CD1c-positive myeloid dendritic cell (primary cell): ENCODE data around the gene SPOCK2.

ENCODE experiments used
- DNase-seq: peaks from one replicate; pipeline ENCODE4 v3.0.0-alpha.2; 2016; ENCODE audit errors: extremely low spot score

The SPOCK2 gene

DNA sequence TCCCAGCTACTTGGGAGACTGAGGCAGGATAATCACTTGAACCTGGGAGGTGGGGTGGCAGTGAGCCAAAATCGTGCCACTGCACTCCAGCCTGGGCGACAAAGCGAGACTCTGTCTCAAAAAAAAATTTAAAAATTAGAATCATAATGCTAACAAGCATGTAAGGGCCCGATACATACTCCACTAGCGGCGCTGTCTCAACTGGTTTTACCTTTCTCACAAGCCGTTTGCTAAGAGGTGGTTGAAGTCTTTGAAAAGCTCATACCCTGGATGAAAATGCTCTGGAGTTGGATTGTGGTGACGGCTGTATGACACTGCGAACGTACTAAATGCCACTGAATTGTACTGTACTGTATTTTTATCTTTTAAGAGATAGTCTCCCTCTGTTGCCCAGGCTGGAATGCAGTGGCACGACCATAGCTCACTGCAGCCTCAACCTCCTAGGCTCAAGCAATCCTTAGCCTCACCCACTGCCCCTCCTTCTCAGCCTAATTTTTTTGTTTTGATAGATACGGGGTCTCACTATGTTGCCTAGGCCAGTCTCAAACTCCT lies 29.9 kb downstream of the SPOCK2 start:
- no peak for DNase-seq

DNA sequence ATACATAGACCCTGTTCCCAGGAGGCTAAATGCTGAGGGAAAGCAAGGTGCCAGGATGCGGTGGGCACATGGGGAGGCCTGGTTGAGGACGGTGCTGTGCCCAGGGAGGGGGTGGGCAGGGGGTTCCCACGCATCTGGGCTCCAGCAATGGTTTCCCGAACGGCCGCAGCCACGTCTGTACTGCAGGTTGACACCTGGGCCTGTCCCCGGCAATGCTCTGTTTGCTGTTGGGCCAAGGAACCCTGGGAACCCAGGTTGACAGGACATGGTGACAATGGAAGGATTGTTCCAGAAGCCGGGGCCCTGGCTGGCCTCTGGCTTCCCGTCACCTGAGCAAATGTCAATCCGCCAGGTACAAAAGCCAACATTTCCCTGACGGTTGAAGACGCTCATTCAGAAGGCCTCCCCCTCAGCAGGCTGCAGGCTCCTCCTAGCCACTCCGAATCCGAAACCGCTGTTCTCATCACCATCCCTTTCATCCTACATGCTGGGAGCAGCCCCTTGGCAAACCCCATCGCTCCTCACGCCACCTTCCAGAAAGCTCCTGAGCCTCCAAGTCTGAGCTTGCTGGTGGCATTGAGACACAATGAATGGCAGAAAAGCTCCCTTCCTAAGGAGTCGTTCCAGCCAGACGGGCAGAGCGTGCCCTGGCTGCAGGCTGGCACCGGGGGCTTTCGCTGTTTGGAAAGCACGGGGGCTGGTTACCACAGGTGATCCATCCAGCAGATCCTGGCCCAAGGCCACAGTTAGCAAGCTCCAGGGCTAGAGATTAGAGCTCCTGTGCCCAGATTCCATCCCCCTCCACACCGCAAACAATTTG lies 31.2 kb downstream of the SPOCK2 start:
- DNase-seq, result no peak

DNA sequence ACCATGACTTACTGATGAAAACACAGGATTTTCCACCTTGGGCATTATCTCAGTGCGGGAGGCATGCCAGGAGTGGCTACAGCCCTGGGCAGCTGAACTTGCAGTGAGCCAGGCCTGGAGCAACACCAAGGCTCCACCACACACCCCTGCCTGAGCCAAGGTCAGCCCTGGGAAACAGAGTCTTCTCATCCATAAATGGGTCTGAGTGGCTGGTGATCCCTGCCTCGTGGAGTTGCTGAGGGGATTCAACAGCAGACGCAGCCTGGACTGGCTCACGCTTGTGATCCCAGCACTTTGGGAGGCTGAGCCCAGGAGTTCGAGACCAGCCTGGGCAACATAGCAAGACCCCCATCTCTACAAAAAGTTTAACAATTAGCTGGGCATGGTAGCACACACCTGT lies 32.2 kb downstream of the SPOCK2 start:
- DNase-seq, result no peak

DNA sequence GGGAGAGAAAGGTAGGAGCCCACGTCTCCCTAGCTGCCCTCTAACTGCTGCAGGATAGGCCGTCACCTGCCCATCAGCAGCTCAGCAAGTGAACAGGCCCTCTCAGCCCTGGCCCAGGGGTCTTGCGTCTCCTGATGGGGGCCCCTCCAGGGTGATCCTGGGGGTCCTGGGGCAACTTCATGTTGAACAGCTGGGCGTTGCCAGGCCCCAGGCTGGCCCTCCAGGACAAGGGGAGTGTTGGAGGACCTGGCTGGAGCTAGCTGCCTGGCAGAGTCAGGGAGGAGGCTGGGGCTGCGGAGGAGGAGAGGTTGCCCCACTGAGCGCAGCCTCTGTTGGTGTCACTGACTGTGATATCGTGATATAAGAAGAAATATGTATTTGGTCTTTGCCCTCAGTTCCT lies 34.7 kb downstream of the SPOCK2 start:
- no peak for DNase-seq

GRCh38 chr10:72050873-72051272 lies 37.5 kb downstream of the SPOCK2 start:
- no peak for DNase-seq

- DNase-seq, result no peak
Measured at GRCh38 chr10:72049969-72050781, 38.2 kb downstream of the SPOCK2 start.

DNA sequence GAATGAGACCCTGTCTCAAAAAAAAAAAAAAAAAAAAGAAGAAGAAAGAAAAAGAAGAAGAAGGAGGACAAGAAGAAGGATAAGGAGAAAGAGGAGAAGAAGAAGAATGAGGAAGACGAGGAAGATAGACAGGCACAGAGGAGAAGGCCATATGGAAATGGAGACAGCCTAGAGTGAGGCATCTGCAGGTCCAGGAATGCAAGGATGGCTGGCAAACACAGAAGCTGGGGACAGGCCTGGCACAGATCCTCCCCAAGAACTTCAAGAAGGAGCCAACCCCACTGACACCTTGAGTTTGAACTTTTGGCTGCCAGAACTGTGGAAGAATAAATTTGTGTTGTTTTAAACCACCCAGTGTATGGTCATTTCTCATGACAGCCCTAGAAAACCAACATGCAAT lies 38.9 kb downstream of the SPOCK2 start:
- DNase-seq, result no peak

- peak; percentile 92 for DNase-seq
Measured at GRCh38 chr10:72048450-72049124, 39.8 kb downstream of the SPOCK2 start.

- DNase-seq, result no peak
Measured at GRCh38 chr10:72045586-72045985, 42.8 kb downstream of the SPOCK2 start.

DNA sequence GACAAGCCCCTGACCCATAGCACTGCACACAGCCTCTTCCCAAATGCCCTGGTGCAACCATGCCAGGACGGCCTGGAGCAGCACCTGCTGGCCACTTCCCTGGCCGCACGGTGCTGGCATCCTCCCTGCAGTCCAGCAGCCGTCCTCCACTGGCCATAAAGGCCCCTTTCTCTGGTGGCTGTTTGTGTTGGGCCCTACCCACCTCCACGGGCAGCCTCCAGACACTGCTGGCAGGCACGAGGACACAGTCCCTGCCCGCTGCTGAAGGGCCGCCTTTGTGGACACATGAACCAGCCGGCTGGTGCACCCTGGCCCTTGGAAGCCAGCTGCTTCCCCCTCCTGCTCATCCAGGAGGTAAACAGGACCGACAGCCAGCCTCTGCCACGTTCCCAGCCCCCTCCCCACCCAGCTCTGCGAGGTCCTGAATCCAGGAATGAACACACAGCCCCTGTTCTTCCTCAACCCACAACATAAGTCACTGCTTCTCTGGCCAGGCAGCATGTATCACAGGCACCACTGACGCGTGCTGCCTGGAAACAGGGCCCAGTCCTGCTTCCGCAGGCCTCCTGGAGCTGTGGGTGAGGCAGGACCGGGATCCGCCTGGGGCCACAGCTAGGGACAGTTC lies 43.8 kb downstream of the SPOCK2 start:
- no peak for DNase-seq

- no peak for DNase-seq
Measured at GRCh38 chr10:72043016-72043834, 45.1 kb downstream of the SPOCK2 start.

DNA sequence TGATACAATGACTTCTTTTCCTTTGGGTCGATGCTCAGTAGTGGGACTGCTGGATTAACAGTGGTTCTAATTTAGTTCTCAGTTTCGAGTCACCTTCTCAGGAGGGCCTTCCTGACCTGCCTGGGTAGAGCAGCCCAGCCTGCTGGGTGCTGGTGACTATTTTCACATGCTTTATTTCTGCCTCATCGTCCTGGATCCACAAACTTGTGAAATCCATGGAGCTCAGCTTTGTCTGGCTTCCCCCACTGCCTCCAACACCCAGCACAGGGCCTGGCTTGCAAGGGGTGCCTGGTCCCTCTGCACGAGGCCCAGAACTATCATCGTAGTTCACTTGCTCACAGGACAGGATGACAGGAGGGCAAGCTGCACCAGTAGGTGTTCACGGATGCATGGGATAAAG lies 46.9 kb downstream of the SPOCK2 start:
- DNase-seq, result no peak

DNA sequence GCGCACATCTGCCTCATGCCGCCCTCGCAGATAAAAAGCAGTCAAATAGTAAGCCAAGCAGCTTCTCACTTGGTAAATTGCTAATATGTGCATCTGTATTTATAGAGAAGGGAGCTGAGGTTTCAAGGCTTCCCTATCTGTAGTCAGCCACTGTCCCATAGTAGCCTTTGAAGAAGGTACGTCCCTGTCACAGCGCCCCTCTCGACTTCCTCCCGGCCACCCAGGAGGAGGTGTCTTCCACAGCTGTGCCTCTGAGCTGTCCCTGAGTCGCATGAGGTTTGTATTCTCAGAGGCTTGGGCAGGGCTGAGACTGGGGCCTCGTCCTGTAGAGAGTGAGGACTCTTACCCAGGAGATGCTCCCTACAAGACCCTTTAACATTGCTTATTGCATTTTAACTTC lies 49.0 kb downstream of the SPOCK2 start:
- no peak for DNase-seq

- no peak for DNase-seq
Measured at GRCh38 chr10:72038458-72039001, 49.8 kb downstream of the SPOCK2 start.

GRCh38 chr10:72037811-72038210 lies 50.5 kb downstream of the SPOCK2 start:
- no peak for DNase-seq

DNA sequence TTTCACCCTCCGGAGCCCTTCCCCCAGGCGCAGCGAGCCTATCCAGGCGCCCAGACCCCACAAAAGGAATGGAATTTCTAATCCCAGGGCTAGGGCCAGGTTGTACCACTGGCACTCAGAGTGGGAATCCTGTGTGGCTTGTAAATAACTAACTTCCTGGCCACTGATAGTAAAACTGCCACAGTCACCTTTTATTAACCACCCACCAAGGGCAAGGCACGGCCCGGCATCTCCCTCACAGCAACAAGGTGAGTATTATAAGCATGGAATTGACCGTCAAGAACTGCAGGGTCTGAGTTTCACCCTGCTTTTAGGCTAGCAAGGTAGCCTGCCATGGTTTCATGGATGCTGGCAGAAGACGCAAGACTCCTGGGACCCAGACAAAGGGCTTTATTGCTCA lies 51.1 kb downstream of the SPOCK2 start:
- no peak for DNase-seq

DNA sequence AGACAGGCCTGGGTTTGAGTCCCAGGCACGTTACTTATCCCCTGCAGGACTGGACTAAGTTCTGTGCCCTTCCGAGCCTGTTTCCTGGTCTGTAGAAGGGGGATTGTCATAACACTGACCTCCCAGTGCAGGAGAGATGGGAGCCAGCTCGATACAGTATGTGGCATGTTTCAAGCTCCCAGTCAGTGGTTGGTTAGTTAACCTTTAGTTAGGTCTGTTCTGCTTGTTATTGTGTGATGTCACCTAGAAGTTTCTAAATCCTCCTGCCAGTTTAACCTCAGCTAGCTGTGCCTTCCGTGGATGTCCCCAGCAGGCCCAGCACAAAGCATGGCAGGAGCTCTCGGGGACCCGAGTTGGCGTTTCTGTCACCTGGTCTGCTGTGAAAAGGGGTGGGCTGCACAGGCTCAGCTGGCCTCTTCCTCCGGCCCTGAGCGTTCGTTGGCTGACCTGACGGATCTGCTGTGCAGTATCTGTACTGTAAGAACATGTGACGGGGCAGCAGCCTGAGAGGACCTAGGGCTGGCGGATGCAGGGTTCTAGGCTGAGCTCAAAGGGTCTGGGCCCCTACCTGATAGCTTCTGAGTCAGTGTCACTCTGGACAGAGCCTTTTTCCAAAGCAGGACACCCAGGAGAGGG lies 53.0 kb downstream of the SPOCK2 start:
- DNase-seq, result no peak

- no peak for DNase-seq
Measured at GRCh38 chr10:72034761-72035160, 53.6 kb downstream of the SPOCK2 start.

DNA sequence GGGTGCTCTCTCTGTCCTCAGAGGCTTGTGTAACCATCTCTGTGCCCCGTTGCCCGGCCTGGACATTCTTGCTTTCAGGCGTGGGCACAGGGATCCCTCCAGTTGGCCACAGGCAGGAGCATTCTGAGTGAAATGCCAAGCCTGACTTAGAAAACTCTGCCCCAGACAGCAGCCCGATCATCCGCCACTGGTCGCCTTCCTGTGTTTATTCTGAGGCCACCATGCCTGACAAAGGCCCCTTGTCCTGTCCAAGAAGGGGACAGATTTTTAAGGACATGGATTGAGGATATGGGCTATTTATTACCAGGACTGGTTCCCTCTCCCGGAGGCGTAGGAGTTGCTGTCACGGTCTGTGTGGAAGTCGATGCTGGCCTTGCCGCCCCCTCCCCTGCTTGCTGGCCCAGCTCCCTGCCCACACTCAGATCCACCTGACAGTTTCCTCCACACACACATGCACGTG lies 54.3 kb downstream of the SPOCK2 start:
- DNase-seq, result peak; percentile 62
